Gastrocnemius medialis (tissue), 4 donors: ENCODE results near the gene TRIM47. TPM values are rescaled to one million over a fixed set of nuclear protein-coding genes. Genes with fewer than 3 reads are reported as not detected.
A peak's percentile ranks its signal among the peaks of the same experiment; 100 is the strongest.

Source experiments
- ATAC-seq, 2 donors: fragments of 150-250 bp; one replicate each; pipeline ENCODE4 v1.9.1; 2016
- DNase-seq, 2 donors: peaks; one replicate each; pipeline ENCODE4 v3.0.0-alpha.2; 2019
- H3K27ac ChIP-seq, 4 donors: fragments of 200-600 bp; sonication (generic); 1 replicate in 1 of 4; 2 replicates in 3 of 4; pipeline ENCODE4 v1.5.1; 2016 to 2018; ENCODE audit warnings: mild to moderate bottlenecking in 2 of 4, moderate library complexity in 1 of 4
- H3K27me3 ChIP-seq, 3 donors: fragments of 200-600 bp; sonication (generic) in 2 of 3; 1 replicate in 1 of 3; 2 replicates in 2 of 3; pipeline versions ENCODE4 v1.5.1 to v1.6.0; 2016 to 2019; ENCODE audit warnings: mild to moderate bottlenecking in 1 of 3, moderate library complexity in 1 of 3
- H3K36me3 ChIP-seq, 2 donors: fragments of 200-600 bp; sonication (generic) in 1 of 2; one replicate each; pipeline ENCODE4 v1.5.1; 2017 to 2018
- H3K4me1 ChIP-seq, 2 donors: fragments of 200-600 bp; sonication (generic) in 1 of 2; one replicate each; pipeline ENCODE4 v1.5.1; 2016 to 2017; ENCODE audit warnings: mild to moderate bottlenecking in 2 of 2
- H3K4me3 ChIP-seq, 4 donors: fragments of 200-600 bp; sonication (generic) in 3 of 4; 1 replicate in 1 of 4; 2 replicates in 3 of 4; pipeline ENCODE4 v1.5.1; 2016 to 2019; ENCODE audit warnings: mild to moderate bottlenecking in 2 of 4
- H3K9me3 ChIP-seq, 3 donors: fragments of 200-600 bp; sonication (generic) in 2 of 3; 1 replicate in 1 of 3; 2 replicates in 2 of 3; pipeline ENCODE4 v1.5.1; 2016 to 2019
- CTCF ChIP-seq, 5 experiments: fragments of 450-650 bp in 3 of 5; fragments of 200-600 bp in 2 of 5; sonication (generic) in 2 of 5; IDR thresholded peaks in 4 of 5; conservative IDR thresholded peaks in 1 of 5; 1 replicate in 4 of 5; 2 replicates in 1 of 5; pipeline ENCODE4 v1.5.1; 2016 to 2019; ENCODE audit warnings: antibody characterized with exemption in 5 of 5, mild to moderate bottlenecking in 3 of 5, moderate library complexity in 3 of 5
- POLR2A ChIP-seq, 2 donors: fragments of 450-650 bp; IDR thresholded peaks; one replicate each; pipeline ENCODE4 v1.6.1; 2017; ENCODE audit warnings: antibody characterized with exemption in 2 of 2, mild to moderate bottlenecking in 2 of 2, moderate library complexity in 2 of 2
- in situ Hi-C, 4 donors: fragments of 200-750 bp; cut with MboI; loops; one replicate each; pipeline versions ENCODE4 v1.15.0 to v1.8.0; 2017; ENCODE audit warnings: low sequenced_read_pairs in 4 of 4
- intact Hi-C: fragments of 100-400 bp; cut with DNase I; formaldehyde crosslinking; loops from one replicate; pipeline ENCODE4 v1.15.1; 2023; ENCODE audit warnings: low total_unique reads
- total RNA-seq, 4 donors: library from RNA; depleted of rRNA; stranded (reverse); fragments of >200 nt; gene quantifications; one replicate each; pipeline versions ENCODE4 v1.1.0 to v1.2.3, GENCODE V29; 2016

The TRIM47 gene
- total RNA-seq, 4 donors from 2014 or later, result 9.5 to 18.4 (median 15.5) TPM

GRCh38 chr17:75830164-75831031 is 48.0 kb downstream of the TRIM47 start:
- Histone ChIP-seq H3K4me1 (peaks cover 15 to 17% of the 10 kb centered on the region in 2 donors), H3K27ac (no peak overlapping the region), H3K4me3 (no peak overlapping the region), H3K36me3 (peaks cover 3 to 27% of the 10 kb centered on the region in 2 donors), H3K9me3 (no peaks in the 10 kb centered on the region), H3K27me3 (no peaks in the 10 kb centered on the region)
- intact Hi-C loops (no loop called here), in situ Hi-C loops (no loop called here)
- no peak for DNase-seq
- TF ChIP-seq POLR2A (IDR thresholded peaks at IDR 0.05) (no peak), CTCF (IDR thresholded peaks at IDR 0.05 in 4 of 5, conservative IDR thresholded peaks at IDR 0.05 in 1 of 5) (peak in 4 of 5 experiments; percentile 28 to 52 (median 40))
- ATAC-seq, result no peak

GRCh38 chr17:75829747-75830146 is 48.6 kb downstream of the TRIM47 start:
- peaks cover 3 to 33% of the 10 kb centered on the region in 2 donors for H3K36me3 ChIP-seq

DNA sequence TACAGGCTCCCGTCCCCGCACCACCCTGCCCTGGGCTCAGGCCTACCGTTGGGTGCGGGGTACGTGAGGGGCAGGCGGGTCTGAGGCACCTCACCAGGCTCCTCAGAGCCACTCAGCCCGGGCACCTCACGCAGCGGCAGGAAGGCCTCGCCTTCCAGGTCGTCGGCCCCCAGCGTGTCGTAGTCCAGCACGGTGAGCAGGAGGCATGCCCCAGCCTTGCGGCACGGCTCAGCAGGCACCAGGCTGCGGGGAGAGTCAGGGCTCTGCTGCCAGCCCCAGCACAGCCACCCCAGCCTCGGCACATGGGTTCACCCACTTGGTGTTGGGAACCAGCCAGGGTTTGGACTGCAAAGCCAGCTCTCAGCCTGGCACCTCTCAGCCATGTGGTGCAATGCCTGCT is 49.6 kb downstream of the TRIM47 start:
- Histone ChIP-seq H3K9me3 (no peaks in the 10 kb centered on the region), H3K27me3 (no peaks in the 10 kb centered on the region), H3K4me3 (no peak overlapping the region), H3K27ac (no peak overlapping the region), H3K4me1 (peaks cover 15 to 17% of the 10 kb centered on the region in 2 donors), H3K36me3 (peaks cover 2 to 39% of the 10 kb centered on the region in 2 donors)
- no peak for DNase-seq
- TF ChIP-seq CTCF (IDR thresholded peaks at IDR 0.05 in 4 of 5, conservative IDR thresholded peaks at IDR 0.05 in 1 of 5) (no peak), POLR2A (IDR thresholded peaks at IDR 0.05) (no peak)
- no peak for ATAC-seq
- in situ Hi-C loops (no loop called here), intact Hi-C loops (loop anchor here (5.0 kb wide), 1 partner anchor 36 kb away; no protein-coding TSS in a partner anchor)

More at GRCh38 chr17:75829747-75830146, 48.6 kb downstream of the TRIM47 start:
- Histone ChIP-seq H3K4me3 (no peak overlapping the region), H3K27ac (no peak overlapping the region), H3K4me1 (peaks cover 15 to 17% of the 10 kb centered on the region in 2 donors), H3K27me3 (no peaks in the 10 kb centered on the region), H3K9me3 (no peaks in the 10 kb centered on the region)
- ATAC-seq, result no peak
- intact Hi-C loops, result loop anchor here (5.0 kb wide), 1 partner anchor 37 kb away; no protein-coding TSS in a partner anchor
- in situ Hi-C loops, result no loop called here
- no peak for DNase-seq
- no peak for TF ChIP-seq POLR2A (IDR thresholded peaks at IDR 0.05)
- TF ChIP-seq CTCF (IDR thresholded peaks at IDR 0.05 in 4 of 5, conservative IDR thresholded peaks at IDR 0.05 in 1 of 5), result no peak

GRCh38 chr17:75828076-75828400 is 50.3 kb downstream of the TRIM47 start:
- intact Hi-C loops, result loop anchor here (5.0 kb wide), 1 partner anchor 36 kb away; no protein-coding TSS in a partner anchor
- ATAC-seq, result no peak
- peaks cover 0 to 43% of the 10 kb centered on the region in 2 donors for H3K36me3 ChIP-seq

More at GRCh38 chr17:75828076-75828400, 50.3 kb downstream of the TRIM47 start:
- in situ Hi-C loops, result no loop called here
- peaks cover 15 to 17% of the 10 kb centered on the region in 2 donors for H3K4me1 ChIP-seq
- H3K27ac ChIP-seq, result peak overlapping the region; percentile 74 to 77 (median 76)
- no peaks in the 10 kb centered on the region for H3K9me3 ChIP-seq
- no peak for TF ChIP-seq CTCF (IDR thresholded peaks at IDR 0.05 in 4 of 5, conservative IDR thresholded peaks at IDR 0.05 in 1 of 5)
- TF ChIP-seq POLR2A (IDR thresholded peaks at IDR 0.05), result no peak
- DNase-seq, result no peak
- no peaks in the 10 kb centered on the region for H3K27me3 ChIP-seq
- H3K4me3 ChIP-seq, result peak overlapping the region in 3 of 4 donors; percentile 44 to 51 (median 45)
